IMR-90 (cell line): ENCODE results near the gene DRC3. TPM values are rescaled to one million over a fixed set of nuclear protein-coding genes. Genes with fewer than 3 reads are reported as not detected.
"Not testable (repeated sequence)": the region's sequence is repeated elsewhere in the genome, so short reads cannot be mapped to it uniquely, and the experiment has no call there.

Source experiments
- ATAC-seq: fragments of 200-7000 bp; cut with Tn5 transposase; 2 replicates; pipeline ENCODE4 v1.9.1; 2020; ENCODE audit warnings: low read depth, mild to moderate bottlenecking, moderate library complexity
- BruUV-seq: library from RNA; stranded (reverse); fragments of 400-500 nt; replicated peaks from 2 replicates; lab custom pipeline; 2021; lab: Mats Ljungman, UMichigan
- CTCF ChIA-PET: fragments of 300-600 bp; formaldehyde crosslinking; extraction: SDS; loops from one replicate; lab custom pipeline; 2021; ENCODE audit warnings: antibody characterized with exemption; lab: Yijun Ruan, JAX
- POLR2A ChIA-PET: fragments of 300-600 bp; sonication (Branson Sonifier 250); formaldehyde crosslinking; loops from one replicate; lab custom pipeline; 2022; ENCODE audit warnings: antibody characterized with exemption; ENCODE audit not compliant: unreplicated experiment; lab: Charles Lee
- DNase-seq: peaks from one replicate; pipeline ENCODE4 v3.0.0; 2013
- H2AFZ ChIP-seq: replicated peaks from 2 replicates; pipeline ENCODE3; 2013; ENCODE audit warnings: low read length, mild to moderate bottlenecking; ENCODE audit not compliant: poor library complexity
- H2AK5ac ChIP-seq: 2 replicates; pipeline ENCODE4 v1.6.1; 2013; ENCODE audit warnings: low read depth, low read length, inconsistent platforms
- H2AK9ac ChIP-seq: replicated peaks from 2 replicates; pipeline ENCODE3; 2013; ENCODE audit warnings: mild to moderate bottlenecking, low read depth, low read length, moderate library complexity; ENCODE audit not compliant: poor library complexity
- H2BK120ac ChIP-seq: 2 replicates; pipeline ENCODE4 v1.6.1; 2013; ENCODE audit warnings: low read depth, low read length, inconsistent platforms
- H2BK15ac ChIP-seq: 3 replicates; pipeline ENCODE4 v1.6.1; 2013; ENCODE audit warnings: low read depth, low read length, inconsistent platforms
- H2BK20ac ChIP-seq: 2 replicates; pipeline ENCODE4 v1.6.1; 2013; ENCODE audit warnings: low read depth, mild to moderate bottlenecking, inconsistent platforms, low read length, moderate library complexity
- H2BK5ac ChIP-seq: 2 replicates; pipeline ENCODE4 v1.6.1; 2013; ENCODE audit warnings: mild to moderate bottlenecking, low read depth, low read length, inconsistent platforms; ENCODE audit not compliant: poor library complexity, severe bottlenecking
- H3K14ac ChIP-seq: replicated peaks from 2 replicates; pipeline ENCODE4 v1.6.1; 2013; ENCODE audit warnings: low read depth, low read length, inconsistent platforms
- H3K18ac ChIP-seq: 2 replicates; pipeline ENCODE4 v1.6.1; 2013; ENCODE audit warnings: low read depth, low read length, control low read depth
- H3K23ac ChIP-seq: 2 replicates; pipeline ENCODE4 v1.6.1; 2013; ENCODE audit warnings: low read depth, low read length, inconsistent platforms
- H3K27ac ChIP-seq: 2 replicates; pipeline ENCODE4 v1.5.1; 2013; ENCODE audit warnings: mild to moderate bottlenecking, control low read depth, low read length; ENCODE audit not compliant: insufficient read depth
- H3K27me3 ChIP-seq: 2 replicates; pipeline ENCODE4 v1.6.1; 2013; ENCODE audit warnings: low read length; ENCODE audit not compliant: control insufficient read depth, insufficient read depth
- H3K36me3 ChIP-seq: 2 replicates; pipeline ENCODE4 v1.6.1; 2013; ENCODE audit warnings: low read length, mixed read lengths; ENCODE audit not compliant: control insufficient read depth, insufficient read depth
- H3K4ac ChIP-seq: 2 replicates; pipeline ENCODE4 v1.6.1; 2013; ENCODE audit warnings: low read depth, low read length, inconsistent platforms
- H3K4me1 ChIP-seq: 2 replicates; pipeline ENCODE4 v1.6.1; 2013; ENCODE audit warnings: low read length, mixed read lengths; ENCODE audit not compliant: control insufficient read depth, insufficient read depth
- H3K4me2 ChIP-seq: 2 replicates; pipeline ENCODE4 v1.6.1; 2013; ENCODE audit warnings: low read depth, mild to moderate bottlenecking, control low read depth, low read length, moderate library complexity
- H3K4me3 ChIP-seq: 2 replicates; pipeline ENCODE4 v1.5.1; 2013; ENCODE audit warnings: low read depth, mild to moderate bottlenecking, control low read depth, low read length, moderate library complexity; ENCODE audit not compliant: insufficient read depth
- H3K56ac ChIP-seq: 2 replicates; pipeline ENCODE4 v1.6.1; 2013; ENCODE audit warnings: low read length, inconsistent platforms; ENCODE audit not compliant: insufficient read depth; ENCODE audit errors: extremely low read depth
- H3K79me1 ChIP-seq, 2 experiments: 2 replicates each; pipeline ENCODE4 v1.6.1; 2013; ENCODE audit warnings: low read length in 2 of 2, inconsistent platforms in 1 of 2, low read depth in 1 of 2
- H3K9ac ChIP-seq: 2 replicates; pipeline ENCODE4 v1.6.1; 2013; ENCODE audit warnings: low read depth, low read length, control low read depth
- H3K9me1 ChIP-seq: 2 replicates; pipeline ENCODE4 v1.6.1; 2013; ENCODE audit warnings: low read length, inconsistent platforms; ENCODE audit not compliant: insufficient read depth
- H3K9me3 ChIP-seq: 2 replicates; pipeline ENCODE4 v1.6.1; 2013; ENCODE audit warnings: low read length; ENCODE audit not compliant: control insufficient read depth, insufficient read depth
- H4K20me1 ChIP-seq: 2 replicates; pipeline ENCODE4 v1.6.1; 2013; ENCODE audit warnings: low read length, inconsistent platforms; ENCODE audit not compliant: insufficient read depth
- H4K5ac ChIP-seq: 2 replicates; pipeline ENCODE4 v1.6.1; 2013; ENCODE audit warnings: mild to moderate bottlenecking, low read depth, low read length, control low read depth
- H4K8ac ChIP-seq, 2 experiments: 2 replicates each; pipeline ENCODE4 v1.6.1; 2013; ENCODE audit warnings: low read depth in 2 of 2, low read length in 2 of 2, control low read depth in 1 of 2, inconsistent platforms in 1 of 2
- H4K91ac ChIP-seq: 2 replicates; pipeline ENCODE4 v1.6.1; 2013; ENCODE audit warnings: low read depth, low read length, inconsistent platforms; ENCODE audit not compliant: insufficient read depth
- WGBS, 2 experiments: methylation state at CpG; one replicate each; pipeline versions ENCODE4 v1.1.5 to v1.1.7; 2013; ENCODE audit warnings: missing lambda C conversion rate in 2 of 2; ENCODE audit not compliant: insufficient read length in 1 of 2; ENCODE audit errors: extremely low coverage in 2 of 2; 5-methylcytosine and 5-hydroxymethylcytosine counted together
- dilution Hi-C: fragments of 300-500 bp; cut with HindIII; formaldehyde crosslinking; loops from one replicate; pipeline ENCODE4 v1.14.3; 2018; ENCODE audit warnings: low sequenced_read_pairs; ENCODE audit not compliant: unreplicated experiment
- in situ Hi-C: fragments of 300-500 bp; cut with MboI; formaldehyde crosslinking; loops from 3 replicates; pipeline ENCODE4 v1.14.3; 2019; ENCODE audit warnings: low sequenced_read_pairs, inconsistent platforms, mixed read lengths
- intact Hi-C: fragments of 100-400 bp; cut with micrococcal nuclease; formaldehyde crosslinking; loops from 2 replicates; pipeline ENCODE4 v1.10.0; 2022
- polyA plus RNA-seq, 3 experiments: library from polyadenylated mRNA; depleted of rRNA; stranded (reverse); fragments of >200 nt; gene quantifications; 2 replicates each; pipeline ENCODE4 v1.2.3, GENCODE V29; 2012; ENCODE audit warnings: low replicate concordance in 1 of 3
- total RNA-seq: library from RNA; depleted of rRNA; stranded (reverse); fragments of >200 nt; gene quantifications from 2 replicates; pipeline ENCODE4 v1.2.3, GENCODE V29; 2012

The DRC3 gene
- total and polyA plus RNA-seq, 2 of the 4 experiments (the other 2 are of a cell fraction), result 0.55 to 0.72 TPM

DNA sequence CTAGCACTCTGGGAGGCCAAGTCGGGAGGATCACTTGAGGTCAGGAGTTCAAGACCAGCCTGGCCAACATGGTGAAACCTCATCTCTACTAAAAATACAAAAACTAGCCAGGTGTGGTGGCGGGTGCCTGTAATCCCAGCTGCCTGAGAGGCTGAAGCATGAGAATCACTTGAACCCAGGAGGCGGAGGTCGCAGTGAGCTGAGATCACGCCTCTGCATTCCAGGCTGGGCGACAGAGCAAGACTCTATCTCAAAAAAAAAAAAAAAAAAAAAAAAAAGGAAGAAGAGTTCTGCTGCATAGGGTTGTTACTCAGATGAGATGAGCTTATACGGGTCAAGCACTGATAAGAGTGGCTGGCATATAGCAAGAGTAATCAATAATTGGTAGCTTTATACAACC, 32.7 kb upstream of the DRC3 start:
- H3K36me3 ChIP-seq, H2BK120ac ChIP-seq, ATAC-seq, H3K4me3 ChIP-seq, BruUV-seq, in situ Hi-C loops, H4K91ac ChIP-seq, intact Hi-C loops, dilution Hi-C loops, H3K9ac ChIP-seq, CTCF ChIA-PET, H3K9me3 ChIP-seq, H3K18ac ChIP-seq, H4K5ac ChIP-seq, H3K4ac ChIP-seq, H2AK9ac ChIP-seq, H2BK5ac ChIP-seq, H3K14ac ChIP-seq, H2AK5ac ChIP-seq, H3K56ac ChIP-seq, H3K27ac ChIP-seq, H3K4me2 ChIP-seq, H4K8ac ChIP-seq, POLR2A ChIA-PET, H2AFZ ChIP-seq, H2BK20ac ChIP-seq, H3K27me3 ChIP-seq, H2BK15ac ChIP-seq, DNase-seq: not testable (repeated sequence)
- Histone ChIP-seq H3K4me1 (peaks cover 56% of the 10 kb centered on the region), H3K9me1 (peaks cover 56% of the 10 kb centered on the region), H4K20me1 (peaks cover 22% of the 10 kb centered on the region; the same call in 1 of the 2 replicates), H3K23ac (peak overlapping the region; percentile 74; the same call in 1 of the 2 replicates), H3K79me1 (peaks cover 36 to 90% of the 10 kb centered on the region in 2 experiments)
- WGBS, 2 experiments, result no CpG with 5 or more reads among the region's 7 CpGs
